Measurements from ENCODE around the gene CRIP3. TPM values are rescaled to one million over a fixed set of nuclear protein-coding genes. Genes with fewer than 3 reads are reported as not detected.
"Not testable (repeated sequence)": the region's sequence is repeated elsewhere in the genome, so short reads cannot be mapped to it uniquely, and the experiment has no call there.

Gene CRIP3, protein sequence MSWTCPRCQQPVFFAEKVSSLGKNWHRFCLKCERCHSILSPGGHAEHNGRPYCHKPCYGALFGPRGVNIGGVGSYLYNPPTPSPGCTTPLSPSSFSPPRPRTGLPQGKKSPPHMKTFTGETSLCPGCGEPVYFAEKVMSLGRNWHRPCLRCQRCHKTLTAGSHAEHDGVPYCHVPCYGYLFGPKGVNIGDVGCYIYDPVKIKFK
- total RNA-seq: under 1 TPM in 2 of 4 donors, not detected in 2; 0.45 to 0.93 TPM

DNA sequence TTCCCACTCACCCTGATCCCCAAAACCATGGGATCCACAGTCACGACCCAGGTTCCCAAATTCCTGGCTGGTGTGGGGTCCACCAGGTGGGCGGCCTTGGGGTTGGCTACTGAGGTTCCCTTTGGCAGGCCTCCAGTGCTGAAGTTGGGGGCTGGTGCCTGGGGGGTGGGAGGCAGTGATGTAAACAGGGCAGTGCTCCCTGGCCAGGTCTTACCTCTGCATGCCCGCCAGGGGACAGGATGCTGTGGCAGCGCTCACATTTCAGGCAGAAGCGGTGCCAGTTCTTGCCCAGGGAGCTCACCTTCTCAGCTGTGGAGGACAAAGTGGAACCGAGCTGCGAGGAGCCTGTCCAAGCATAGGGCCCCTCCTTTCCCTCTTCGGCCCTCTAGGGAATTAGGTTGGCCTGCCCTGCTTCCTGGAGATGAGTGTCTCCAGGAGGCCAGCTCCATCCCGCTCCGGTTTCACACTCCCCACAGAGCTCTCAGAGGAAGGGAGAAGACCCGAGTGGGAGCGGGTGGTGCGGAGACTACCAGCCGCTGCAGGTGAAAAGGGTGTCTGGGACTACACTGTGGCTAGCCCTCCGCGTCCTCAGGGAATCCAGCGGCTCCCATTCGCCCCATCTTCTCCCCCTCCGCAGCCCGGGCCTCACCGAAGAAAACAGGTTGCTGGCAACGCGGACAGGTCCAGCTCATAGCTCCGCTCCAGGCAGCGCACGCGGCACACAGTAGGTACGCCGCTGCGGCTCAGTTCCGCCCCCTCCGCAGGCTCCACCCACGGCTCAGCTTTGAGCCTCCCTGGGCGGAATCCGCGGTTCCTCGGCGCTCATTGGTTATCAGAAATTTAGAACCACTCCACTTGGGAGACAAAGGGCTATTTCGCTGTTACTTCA is at the start of gene CRIP3:
Gene CRIP3, minus strand, starts transcription at position 726 of the 889 bp plus-strand sequence. Its CDS starts 34 bp downstream, at position 692.
- Histone ChIP-seq H3K27me3 (no peaks in the 10 kb centered on the region), H3K4me3 (replicated peaks in 1 of 3) (peak within 1 kb of the TSS in 1 of 3 donors; percentile 21), H3K9me3 (no peaks in the 10 kb centered on the region), H3K4me1 (peaks cover 9 to 12% of the 10 kb centered on the region in 2 donors), H3K36me3 (no peaks in the 10 kb centered on the region), H3K27ac (no peak within 1 kb of the TSS)
- TF ChIP-seq, protein P1, sequence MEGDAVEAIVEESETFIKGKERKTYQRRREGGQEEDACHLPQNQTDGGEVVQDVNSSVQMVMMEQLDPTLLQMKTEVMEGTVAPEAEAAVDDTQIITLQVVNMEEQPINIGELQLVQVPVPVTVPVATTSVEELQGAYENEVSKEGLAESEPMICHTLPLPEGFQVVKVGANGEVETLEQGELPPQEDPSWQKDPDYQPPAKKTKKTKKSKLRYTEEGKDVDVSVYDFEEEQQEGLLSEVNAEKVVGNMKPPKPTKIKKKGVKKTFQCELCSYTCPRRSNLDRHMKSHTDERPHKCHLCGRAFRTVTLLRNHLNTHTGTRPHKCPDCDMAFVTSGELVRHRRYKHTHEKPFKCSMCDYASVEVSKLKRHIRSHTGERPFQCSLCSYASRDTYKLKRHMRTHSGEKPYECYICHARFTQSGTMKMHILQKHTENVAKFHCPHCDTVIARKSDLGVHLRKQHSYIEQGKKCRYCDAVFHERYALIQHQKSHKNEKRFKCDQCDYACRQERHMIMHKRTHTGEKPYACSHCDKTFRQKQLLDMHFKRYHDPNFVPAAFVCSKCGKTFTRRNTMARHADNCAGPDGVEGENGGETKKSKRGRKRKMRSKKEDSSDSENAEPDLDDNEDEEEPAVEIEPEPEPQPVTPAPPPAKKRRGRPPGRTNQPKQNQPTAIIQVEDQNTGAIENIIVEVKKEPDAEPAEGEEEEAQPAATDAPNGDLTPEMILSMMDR (IDR thresholded peaks at IDR 0.05): peak in 3 of 6 experiments; percentile 18 to 48 (median 46)
- no peak for TF ChIP-seq POLR2A (IDR thresholded peaks at IDR 0.05)
- 9 to 25% methylated on average over 4 to 6 of the region's 39 CpGs for WGBS, 2 donors
- peak; percentile 54 to 57 for DNase-seq
- intact Hi-C loops (cut with DNase I): no loop called here

DNA sequence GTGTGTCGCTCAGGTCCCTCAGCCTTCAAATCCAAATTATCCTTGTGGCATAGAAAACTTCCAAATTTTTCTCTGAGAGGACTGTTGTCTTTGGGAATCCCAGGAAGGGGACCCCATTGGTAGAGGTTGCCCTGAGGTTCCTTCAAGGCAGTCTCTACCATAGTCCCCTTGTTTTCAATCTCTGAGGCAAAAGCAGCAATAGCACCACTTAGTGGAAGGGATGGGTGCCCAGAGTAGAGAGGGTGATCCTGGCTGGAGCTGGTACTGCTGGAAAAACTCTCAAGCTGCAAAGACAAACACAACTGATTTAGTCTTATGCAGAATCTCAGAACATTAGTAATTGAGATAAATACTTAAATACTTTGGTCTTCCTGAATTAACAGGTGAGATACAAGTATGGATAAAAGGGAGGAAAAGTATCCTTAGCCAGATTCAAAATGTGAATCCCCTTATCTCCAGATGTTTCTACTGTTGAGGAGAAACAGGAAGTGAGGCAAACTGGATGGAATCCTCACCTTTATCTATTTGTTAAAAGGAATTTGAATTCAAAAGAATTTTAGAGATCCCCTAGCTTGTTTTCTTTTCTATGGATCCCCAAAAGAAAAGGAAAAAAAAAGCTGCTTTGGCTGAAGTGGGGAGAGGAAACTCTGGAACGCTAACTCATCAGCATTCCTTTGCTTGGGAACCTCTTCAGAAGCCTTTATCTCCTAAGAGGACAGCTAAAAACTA is 47.4 kb upstream of the CRIP3 start:
- H3K36me3 ChIP-seq: peaks cover 33 to 42% of the 10 kb centered on the region in 2 donors
- no peaks in the 10 kb centered on the region for H3K4me1 ChIP-seq
- H3K9me3 ChIP-seq: no peaks in the 10 kb centered on the region
- intact Hi-C loops (cut with DNase I): no loop called here
- DNase-seq: no peak
- no peak for TF ChIP-seq POLR2A (IDR thresholded peaks at IDR 0.05)
- TF ChIP-seq, protein P1 (IDR thresholded peaks at IDR 0.05): peak in 2 of 6 experiments; percentile 18
- no peaks in the 10 kb centered on the region for H3K27me3 ChIP-seq
- H3K4me3 ChIP-seq (replicated peaks in 1 of 3): no peak overlapping the region
- 77 to 79% methylated on average over 2 of the region's 2 CpGs for WGBS, 2 donors
- H3K27ac ChIP-seq: no peak overlapping the region

DNA sequence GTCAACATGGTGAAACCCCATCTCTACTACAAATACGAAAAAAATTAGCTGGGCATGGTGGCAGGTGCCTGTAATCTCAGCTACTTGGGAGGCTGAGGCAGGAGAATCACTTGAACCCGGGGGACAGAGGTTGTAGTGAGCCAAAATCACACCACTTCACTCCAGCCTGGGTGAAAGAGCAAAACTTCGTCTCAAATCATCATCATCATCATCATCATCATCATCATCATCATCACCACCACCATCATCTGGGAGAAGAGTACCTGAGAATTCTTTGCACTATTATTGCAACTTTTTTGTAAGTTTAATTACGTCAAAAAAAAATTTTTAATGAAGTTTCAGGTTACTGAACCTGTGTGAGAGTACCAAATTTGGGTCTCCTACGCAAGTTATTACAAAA is 43.3 kb upstream of the CRIP3 start:
- H3K9me3 ChIP-seq; intact Hi-C loops (cut with DNase I); DNase-seq; H3K27ac ChIP-seq; H3K4me3 ChIP-seq (replicated peaks in 1 of 3); H3K4me1 ChIP-seq; H3K27me3 ChIP-seq: not testable (repeated sequence)
- H3K36me3 ChIP-seq: peaks cover 34 to 62% of the 10 kb centered on the region in 2 donors
- WGBS, 2 donors: 92 to 95% methylated on average over 5 of the region's 5 CpGs

DNA sequence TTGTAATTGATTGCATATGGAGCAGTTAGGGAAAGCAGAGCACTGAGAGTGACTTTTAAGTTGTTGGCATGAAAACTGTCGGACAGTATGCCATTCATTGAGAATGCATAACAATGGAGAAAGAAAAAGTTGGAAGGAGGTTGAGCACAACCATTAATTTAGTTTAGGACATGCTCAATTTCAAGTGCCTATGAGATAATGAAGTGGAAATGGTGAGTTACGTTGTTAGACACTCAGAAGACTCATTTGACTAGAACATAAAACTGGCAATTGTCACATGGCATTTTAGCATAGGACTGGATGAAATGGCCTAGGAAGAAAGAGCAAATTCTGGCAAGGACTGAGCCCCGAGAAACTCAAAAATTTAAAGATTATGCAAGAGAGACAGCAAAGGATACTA is 38.8 kb upstream of the CRIP3 start:
- no peaks in the 10 kb centered on the region for H3K27me3 ChIP-seq
- H3K36me3 ChIP-seq: peaks cover 45 to 62% of the 10 kb centered on the region in 2 donors
- no peak for TF ChIP-seq POLR2A (IDR thresholded peaks at IDR 0.05)
- TF ChIP-seq, protein P1 (IDR thresholded peaks at IDR 0.05): no peak
- intact Hi-C loops (cut with DNase I): no loop called here
- H3K4me1 ChIP-seq: no peaks in the 10 kb centered on the region
- H3K9me3 ChIP-seq: no peaks in the 10 kb centered on the region
- 91 to 93% methylated on average over 3 of the region's 3 CpGs for WGBS, 2 donors
- H3K4me3 ChIP-seq (replicated peaks in 1 of 3): no peak overlapping the region
- no peak overlapping the region for H3K27ac ChIP-seq
- no peak for DNase-seq

DNA sequence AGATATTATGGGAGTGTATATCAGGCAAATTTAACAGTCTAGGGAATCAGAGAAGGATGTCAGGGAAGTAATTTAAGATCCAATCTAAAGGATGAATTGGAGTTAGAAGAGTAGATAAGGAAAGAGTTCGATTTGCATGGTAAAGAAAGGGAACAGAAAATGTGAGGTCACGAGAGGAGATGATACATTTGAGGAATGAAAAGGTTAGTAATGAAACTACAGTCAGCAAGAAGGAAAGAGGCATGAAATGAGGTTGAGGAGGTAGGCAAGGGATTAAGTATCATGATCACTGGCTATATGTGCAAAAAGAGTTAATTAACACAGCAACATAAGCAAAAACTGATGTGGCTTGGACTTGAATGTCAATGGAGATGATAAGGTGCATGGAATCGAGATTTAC is 38.4 kb upstream of the CRIP3 start:
- no peak for DNase-seq
- H3K4me3 ChIP-seq (replicated peaks in 1 of 3): no peak overlapping the region
- H3K27me3 ChIP-seq: no peaks in the 10 kb centered on the region
- H3K36me3 ChIP-seq: peaks cover 50 to 63% of the 10 kb centered on the region in 2 donors
- no peak for TF ChIP-seq POLR2A (IDR thresholded peaks at IDR 0.05)
- TF ChIP-seq, protein P1 (IDR thresholded peaks at IDR 0.05): no peak
- intact Hi-C loops (cut with DNase I): no loop called here
- WGBS, 2 donors: 86 to 90% methylated on average over 3 of the region's 3 CpGs
- H3K27ac ChIP-seq: no peak overlapping the region
- H3K4me1 ChIP-seq: no peaks in the 10 kb centered on the region
- no peaks in the 10 kb centered on the region for H3K9me3 ChIP-seq

DNA sequence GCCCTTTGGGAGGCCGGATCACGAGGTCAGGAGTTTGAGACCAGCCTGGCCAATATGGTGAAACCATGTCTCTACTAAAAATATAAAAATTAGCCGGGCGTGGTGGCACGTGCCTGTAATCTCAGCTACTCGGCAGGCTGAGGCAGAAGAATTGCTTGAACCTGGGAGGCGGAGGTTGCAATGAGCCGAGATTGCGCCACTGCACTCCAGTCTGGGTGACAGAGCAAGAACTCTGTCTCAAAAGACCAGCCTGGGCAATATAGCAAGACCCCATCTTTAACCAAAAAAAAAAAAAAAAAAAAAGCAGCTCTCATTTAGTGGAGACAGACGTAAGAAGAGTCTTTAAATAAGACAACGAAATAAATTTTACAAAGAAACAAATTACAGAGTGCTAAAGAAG is 37.6 kb upstream of the CRIP3 start:
- H3K27me3 ChIP-seq; H3K4me3 ChIP-seq (replicated peaks in 1 of 3); DNase-seq; H3K9me3 ChIP-seq; H3K27ac ChIP-seq; H3K4me1 ChIP-seq; intact Hi-C loops (cut with DNase I): not testable (repeated sequence)
- H3K36me3 ChIP-seq: peaks cover 55 to 69% of the 10 kb centered on the region in 2 donors
- 96 to 97% methylated on average over 11 of the region's 11 CpGs for WGBS, 2 donors
